ENCODE results near the gene ST7. TPM values are rescaled to one million over a fixed set of nuclear protein-coding genes. Genes with fewer than 3 reads are reported as not detected.

The ST7 gene
- total RNA-seq, 1 experiment from 2014 or later = 38.2 TPM

DNA sequence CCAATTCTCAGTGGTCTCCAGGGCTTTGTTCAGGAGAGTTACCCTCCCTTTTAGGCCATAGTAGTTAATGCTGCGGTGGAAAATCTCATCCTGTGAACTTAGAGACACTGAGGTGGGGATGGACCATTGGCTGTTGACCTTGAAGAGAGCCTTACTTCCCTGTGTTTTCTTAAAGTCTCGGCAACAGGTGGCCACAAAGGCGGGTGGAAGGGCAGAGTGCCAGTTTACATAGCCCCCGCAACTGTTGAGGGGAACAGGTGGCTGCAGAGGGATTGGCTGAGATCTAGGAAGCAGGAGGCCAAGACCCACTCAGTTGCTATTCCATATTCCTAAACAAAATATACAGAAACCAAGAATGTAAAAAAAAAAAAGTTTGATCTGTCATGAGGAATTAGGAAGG is 160.6 kb downstream of the ST7 start:
- H3K4me3 Mint-ChIP-seq (ENCODE audit: unreplicated experiment) = no peak overlapping the region
- no peaks in the 10 kb centered on the region for H3K27me3 Mint-ChIP-seq (ENCODE audit: insufficient read depth, unreplicated experiment)
- intact Hi-C loops (cut with micrococcal nuclease; ENCODE audit: unreplicated experiment) = no loop called here
- H3K36me3 ChIP-seq (ENCODE audit: control insufficient read depth, insufficient read depth, low read length) = no peaks in the 10 kb centered on the region
- no peaks in the 10 kb centered on the region for H3K27me3 ChIP-seq (replicated peaks; ENCODE audit: control insufficient read depth, insufficient read depth, low read length)
- H3K9me3 ChIP-seq = no peaks in the 10 kb centered on the region
- H3K27ac Mint-ChIP-seq (ENCODE audit: unreplicated experiment) = no peak overlapping the region
- CTCF ChIA-PET = no interaction called here
- H3K4me1 ChIP-seq = no peaks in the 10 kb centered on the region
- H3K36me3 Mint-ChIP-seq (ENCODE audit: insufficient read depth, unreplicated experiment) = peaks cover 9% of the 10 kb centered on the region
- H3K9me3 Mint-ChIP-seq (ENCODE audit: unreplicated experiment) = no peaks in the 10 kb centered on the region
- no TSS peak for BruUV-seq (replicated peaks)
- no peak for DNase-seq
- no peaks in the 10 kb centered on the region for H3K4me1 Mint-ChIP-seq (ENCODE audit: low read depth, unreplicated experiment)
- TF ChIP-seq, protein P1, sequence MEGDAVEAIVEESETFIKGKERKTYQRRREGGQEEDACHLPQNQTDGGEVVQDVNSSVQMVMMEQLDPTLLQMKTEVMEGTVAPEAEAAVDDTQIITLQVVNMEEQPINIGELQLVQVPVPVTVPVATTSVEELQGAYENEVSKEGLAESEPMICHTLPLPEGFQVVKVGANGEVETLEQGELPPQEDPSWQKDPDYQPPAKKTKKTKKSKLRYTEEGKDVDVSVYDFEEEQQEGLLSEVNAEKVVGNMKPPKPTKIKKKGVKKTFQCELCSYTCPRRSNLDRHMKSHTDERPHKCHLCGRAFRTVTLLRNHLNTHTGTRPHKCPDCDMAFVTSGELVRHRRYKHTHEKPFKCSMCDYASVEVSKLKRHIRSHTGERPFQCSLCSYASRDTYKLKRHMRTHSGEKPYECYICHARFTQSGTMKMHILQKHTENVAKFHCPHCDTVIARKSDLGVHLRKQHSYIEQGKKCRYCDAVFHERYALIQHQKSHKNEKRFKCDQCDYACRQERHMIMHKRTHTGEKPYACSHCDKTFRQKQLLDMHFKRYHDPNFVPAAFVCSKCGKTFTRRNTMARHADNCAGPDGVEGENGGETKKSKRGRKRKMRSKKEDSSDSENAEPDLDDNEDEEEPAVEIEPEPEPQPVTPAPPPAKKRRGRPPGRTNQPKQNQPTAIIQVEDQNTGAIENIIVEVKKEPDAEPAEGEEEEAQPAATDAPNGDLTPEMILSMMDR (IDR thresholded peaks at IDR 0.05; ENCODE audit: insufficient read depth in 1 of 2, low read depth in 1 of 2, low read length in 1 of 2, severe bottlenecking in 1 of 2, unreplicated experiment in 1 of 2) = no peak
- POLR2A ChIA-PET = no interaction called here
- H3K4me3 ChIP-seq (ENCODE audit: low read depth, low read length) = no peak overlapping the region

DNA sequence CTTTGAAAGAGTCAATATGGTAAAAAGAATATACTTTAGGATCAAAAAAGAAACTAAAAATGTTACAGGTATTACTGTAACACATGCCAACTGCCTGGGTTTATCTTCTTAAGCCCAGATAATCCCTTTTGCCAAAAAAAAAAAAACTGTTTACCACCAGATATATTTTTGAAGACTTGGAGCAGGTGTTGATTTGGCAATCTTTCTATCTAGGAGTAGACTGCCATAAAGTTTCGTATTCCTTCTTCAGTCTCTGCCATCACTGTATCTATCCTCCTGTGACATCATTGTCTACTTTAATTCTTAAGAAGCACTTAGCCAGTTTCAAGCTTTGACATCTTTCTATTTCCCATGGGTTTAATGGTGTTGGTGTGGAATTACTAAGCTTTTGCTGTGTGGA is 161.0 kb downstream of the ST7 start:
- Mint-ChIP-seq H3K36me3 (ENCODE audit: insufficient read depth, unreplicated experiment) (peaks cover 9% of the 10 kb centered on the region), H3K27ac (ENCODE audit: unreplicated experiment) (no peak overlapping the region), H3K4me3 (ENCODE audit: unreplicated experiment) (no peak overlapping the region), H3K4me1 (ENCODE audit: low read depth, unreplicated experiment) (no peaks in the 10 kb centered on the region), H3K27me3 (ENCODE audit: insufficient read depth, unreplicated experiment) (no peaks in the 10 kb centered on the region), H3K9me3 (ENCODE audit: unreplicated experiment) (no peaks in the 10 kb centered on the region)
- H3K9me3 ChIP-seq = no peaks in the 10 kb centered on the region
- TF ChIP-seq, protein P1 (IDR thresholded peaks at IDR 0.05; ENCODE audit: insufficient read depth in 1 of 2, low read depth in 1 of 2, low read length in 1 of 2, severe bottlenecking in 1 of 2, unreplicated experiment in 1 of 2) = no peak
- intact Hi-C loops (cut with micrococcal nuclease; ENCODE audit: unreplicated experiment) = no loop called here
- H3K4me3 ChIP-seq (ENCODE audit: low read depth, low read length) = no peak overlapping the region
- no peaks in the 10 kb centered on the region for H3K4me1 ChIP-seq
- no peaks in the 10 kb centered on the region for H3K36me3 ChIP-seq (ENCODE audit: control insufficient read depth, insufficient read depth, low read length)
- POLR2A ChIA-PET = no interaction called here
- H3K27me3 ChIP-seq (replicated peaks; ENCODE audit: control insufficient read depth, insufficient read depth, low read length) = no peaks in the 10 kb centered on the region
- no peak for DNase-seq
- BruUV-seq (replicated peaks) = no TSS peak
- CTCF ChIA-PET = interaction anchor here (1.5 kb wide), 1 partner anchor 13 kb away, joined by 3 read pairs; no protein-coding TSS in a partner anchor

DNA sequence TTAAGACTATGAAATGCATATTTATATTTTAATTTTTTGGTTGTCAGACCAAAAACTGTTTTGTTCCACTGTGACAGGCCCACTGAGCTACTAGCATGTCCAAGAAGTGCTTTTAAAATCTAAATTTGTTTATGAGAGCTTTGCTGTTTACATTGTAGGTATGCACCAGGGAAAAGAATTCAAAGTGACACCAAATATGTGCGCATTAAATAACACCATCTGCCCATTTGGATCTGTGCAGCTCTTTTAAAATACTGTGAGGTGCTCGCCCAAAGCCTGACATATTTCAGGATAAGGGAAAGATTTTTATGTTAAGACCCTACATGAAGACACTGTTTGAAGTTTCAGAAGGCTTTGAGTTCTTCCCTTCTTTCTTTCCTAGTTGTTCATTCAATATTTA is 162.9 kb downstream of the ST7 start:
- intact Hi-C loops (cut with micrococcal nuclease; ENCODE audit: unreplicated experiment) = loop anchor here (5.0 kb wide), 1 partner anchor 944 kb away; no protein-coding TSS in a partner anchor
- H3K36me3 ChIP-seq (ENCODE audit: control insufficient read depth, insufficient read depth, low read length) = no peaks in the 10 kb centered on the region
- no peak for DNase-seq
- H3K4me3 Mint-ChIP-seq (ENCODE audit: unreplicated experiment) = no peak overlapping the region
- H3K9me3 Mint-ChIP-seq (ENCODE audit: unreplicated experiment) = no peaks in the 10 kb centered on the region
- H3K27ac Mint-ChIP-seq (ENCODE audit: unreplicated experiment) = no peak overlapping the region
- peaks cover 9% of the 10 kb centered on the region for H3K36me3 Mint-ChIP-seq (ENCODE audit: insufficient read depth, unreplicated experiment)
- H3K27me3 ChIP-seq (replicated peaks; ENCODE audit: control insufficient read depth, insufficient read depth, low read length) = no peaks in the 10 kb centered on the region
- H3K27me3 Mint-ChIP-seq (ENCODE audit: insufficient read depth, unreplicated experiment) = no peaks in the 10 kb centered on the region
- H3K4me1 Mint-ChIP-seq (ENCODE audit: low read depth, unreplicated experiment) = no peaks in the 10 kb centered on the region
- TF ChIP-seq, protein P1 (IDR thresholded peaks at IDR 0.05; ENCODE audit: insufficient read depth in 1 of 2, low read depth in 1 of 2, low read length in 1 of 2, severe bottlenecking in 1 of 2, unreplicated experiment in 1 of 2) = no peak
- no peaks in the 10 kb centered on the region for H3K9me3 ChIP-seq
- BruUV-seq (replicated peaks) = no TSS peak
- no peaks in the 10 kb centered on the region for H3K4me1 ChIP-seq
- CTCF ChIA-PET = interaction anchor here (0.9 kb wide), 1 partner anchor 11 kb away, joined by 3 read pairs; no protein-coding TSS in a partner anchor
- POLR2A ChIA-PET = no interaction called here
- no peak overlapping the region for H3K4me3 ChIP-seq (ENCODE audit: low read depth, low read length)
